GM21360 (cell line): ENCODE data around the gene TANC1.

Source experiments
- ATAC-seq: cut with Tn5 transposase; IDR thresholded peaks from one replicate; pipeline ENCODE4 v1.9.1; 2021; ENCODE audit warnings: mild to moderate bottlenecking, moderate library complexity; ENCODE audit not compliant: unreplicated experiment

The TANC1 gene

GRCh38 chr2:159109517-159109916 lies 141.1 kb downstream of the TANC1 start:
- no peak for ATAC-seq

- no peak for ATAC-seq
Observed at GRCh38 chr2:159110784-159111183, 142.3 kb downstream of the TANC1 start.

DNA sequence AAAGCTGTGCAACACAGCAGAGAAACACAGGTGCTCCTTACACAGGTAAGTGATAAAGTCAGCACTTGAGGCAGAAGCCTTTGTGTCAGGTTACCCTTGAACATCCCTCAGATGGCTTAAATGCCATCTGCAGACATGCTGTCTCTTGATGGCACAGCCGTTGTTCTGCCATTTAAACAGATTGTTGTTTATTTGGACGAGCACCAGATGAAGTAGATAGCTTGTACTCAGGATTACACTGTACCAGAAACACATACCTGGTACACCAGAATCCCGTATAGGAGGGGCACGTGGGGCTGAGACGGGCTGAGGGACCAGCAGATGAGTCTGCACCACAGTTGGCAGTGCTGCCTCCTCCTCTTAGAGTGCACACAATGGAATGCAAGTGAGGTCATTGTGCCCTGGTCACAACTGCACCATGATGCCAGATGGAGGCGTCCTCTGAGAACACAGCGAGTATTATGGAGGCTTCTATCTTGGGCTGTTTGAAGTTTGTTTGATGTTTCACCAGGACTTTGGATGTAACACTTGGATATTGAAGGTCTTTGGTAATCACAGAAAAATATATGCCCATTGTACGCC lies 143.0 kb downstream of the TANC1 start:
- ATAC-seq, result no peak

GRCh38 chr2:159114835-159115234 lies 146.4 kb downstream of the TANC1 start:
- no peak for ATAC-seq

DNA sequence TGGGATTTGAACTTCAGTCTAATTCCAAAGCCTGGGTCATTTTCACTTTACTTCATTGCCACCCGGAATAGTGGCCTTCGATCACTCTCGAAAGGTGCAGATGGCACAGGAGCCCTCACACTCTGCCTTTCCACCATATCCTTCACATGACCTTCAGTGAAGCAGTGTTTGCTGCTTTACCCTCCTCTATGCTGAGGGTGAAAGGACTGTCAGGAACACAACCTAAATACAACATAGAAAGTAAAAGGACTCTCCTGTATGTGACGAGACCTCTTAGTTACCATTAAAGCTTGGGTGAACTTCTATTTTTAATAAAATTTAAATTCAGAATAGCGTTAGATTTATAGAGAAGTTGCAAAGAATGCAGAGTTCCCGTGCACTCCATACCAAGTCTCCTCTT lies 148.5 kb downstream of the TANC1 start:
- ATAC-seq, result no peak

DNA sequence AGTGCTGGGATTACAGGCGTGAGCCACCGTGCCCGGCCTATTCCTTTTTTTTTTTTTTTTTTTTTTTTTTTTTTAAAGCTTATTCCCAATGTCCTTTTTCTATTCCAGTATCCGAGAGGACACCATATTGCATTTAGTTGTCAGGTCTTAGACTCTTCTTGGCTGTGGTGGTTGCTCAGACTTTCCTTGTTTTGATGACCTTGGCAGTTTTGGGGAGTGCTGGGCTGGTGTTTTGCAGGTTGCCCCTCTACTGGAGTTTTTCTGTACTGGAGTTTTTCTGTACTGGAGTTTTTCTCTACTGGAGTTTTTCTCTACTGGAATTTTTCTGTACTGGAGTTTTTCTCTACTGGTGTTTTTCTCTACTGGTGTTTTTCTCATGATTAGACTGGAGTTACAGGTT lies 149.2 kb downstream of the TANC1 start:
- no peak for ATAC-seq

GRCh38 chr2:159118115-159118858 lies 149.8 kb downstream of the TANC1 start:
- ATAC-seq, result peak; percentile 88

DNA sequence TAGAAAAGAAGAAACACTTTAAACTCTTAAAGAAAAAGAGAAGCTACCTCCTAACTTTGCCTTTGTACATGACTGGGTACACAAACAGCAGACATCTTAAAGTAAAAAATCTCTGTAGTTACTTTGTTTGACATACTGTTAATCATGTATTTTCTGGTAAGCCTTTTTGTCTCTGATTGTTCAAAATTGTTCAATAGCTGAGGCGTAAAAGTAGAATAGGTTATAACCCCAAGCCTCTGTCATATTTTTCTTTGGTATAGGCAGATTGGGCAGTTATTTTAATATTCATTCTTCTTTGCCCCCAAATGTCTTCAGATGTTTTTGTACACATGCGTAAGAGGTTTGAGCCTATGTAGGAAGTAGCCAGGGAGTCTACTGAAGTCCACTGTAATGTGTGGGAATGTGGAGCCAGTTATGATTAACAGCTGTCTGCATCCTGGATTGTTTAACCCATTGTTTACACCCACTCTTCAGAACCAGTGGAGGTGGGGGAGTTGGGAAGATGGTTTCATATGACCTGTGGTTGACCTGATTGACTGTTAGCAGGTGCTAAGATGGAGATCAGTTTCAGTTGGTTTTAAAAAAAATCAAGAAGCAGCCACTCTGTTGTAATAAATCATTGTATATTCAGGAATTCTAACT lies 150.5 kb downstream of the TANC1 start:
- ATAC-seq, result no peak

DNA sequence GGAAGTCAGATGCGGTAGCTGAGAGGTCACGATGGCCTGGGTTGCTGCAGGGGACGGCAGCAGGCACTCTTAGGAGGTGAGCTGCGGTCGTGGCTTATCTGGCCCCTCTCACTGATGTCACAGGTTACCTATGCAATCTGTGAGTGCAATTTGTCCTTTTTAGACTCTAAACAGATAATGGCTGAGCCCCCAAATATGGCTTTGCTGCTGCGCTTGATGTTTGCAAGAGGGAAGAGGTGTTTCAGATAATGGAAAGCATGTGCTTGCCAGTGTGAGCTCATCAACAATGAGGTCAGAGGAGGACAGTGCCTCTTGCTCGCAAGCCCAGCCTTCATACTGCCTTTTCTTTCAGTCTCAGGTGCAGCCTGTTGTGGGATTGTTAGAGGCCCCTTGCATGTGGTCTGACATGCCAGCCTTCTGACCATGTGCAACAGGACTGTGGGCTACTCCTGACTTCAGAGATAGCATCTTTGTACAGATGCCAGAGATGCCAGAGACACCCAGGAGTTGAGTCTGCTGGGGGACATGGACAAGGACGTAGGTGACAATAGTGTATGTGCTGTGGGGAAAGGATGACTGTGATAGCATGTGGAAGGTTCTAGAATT lies 151.3 kb downstream of the TANC1 start:
- ATAC-seq, result no peak

DNA sequence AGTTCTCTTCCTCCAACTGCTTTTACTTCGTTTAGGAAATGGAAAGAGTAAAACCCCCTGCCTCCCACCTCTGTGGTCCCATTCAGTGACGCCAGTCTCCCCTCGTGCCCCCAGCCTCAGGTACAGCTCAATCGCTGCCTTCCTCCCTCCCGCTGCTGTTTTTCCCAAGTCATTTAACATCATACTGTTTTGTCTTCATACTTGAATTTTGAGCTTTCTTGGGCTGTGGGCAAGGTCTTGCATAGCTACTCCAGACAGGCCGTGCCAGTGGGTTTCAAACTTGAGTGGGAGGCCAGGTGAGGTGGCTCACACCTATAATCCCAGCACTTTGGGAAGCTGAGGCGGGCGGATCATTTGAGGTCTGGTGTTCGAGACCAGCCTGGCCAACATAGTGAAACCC lies 155.3 kb downstream of the TANC1 start:
- no peak for ATAC-seq

GRCh38 chr2:159124441-159124911 lies 156.0 kb downstream of the TANC1 start:
- ATAC-seq, result no peak

DNA sequence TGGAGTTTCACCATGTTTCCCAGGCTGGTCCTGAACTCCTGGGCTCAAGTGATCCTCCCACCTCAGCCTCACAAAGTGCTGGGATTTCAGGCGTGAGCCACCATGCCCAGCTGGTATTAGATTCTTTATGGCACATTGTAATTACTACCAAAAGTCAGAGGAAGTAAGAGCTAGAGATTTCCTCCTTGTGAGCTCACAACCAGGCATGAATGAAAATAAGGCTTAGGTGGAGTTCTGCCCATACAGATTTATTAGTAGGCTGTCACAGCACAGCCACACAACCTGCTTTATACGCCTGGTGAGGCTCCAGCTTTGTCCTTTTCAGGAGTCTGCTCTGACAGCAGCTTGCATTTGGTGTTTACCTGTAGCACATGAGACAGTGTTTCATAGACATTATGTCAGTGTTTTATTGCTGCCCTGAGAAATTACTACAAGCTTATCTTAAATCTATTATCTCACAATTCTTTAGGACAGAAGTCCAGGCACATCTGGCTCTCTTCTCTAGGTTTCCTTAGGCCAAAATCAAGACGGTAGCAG lies 156.6 kb downstream of the TANC1 start:
- ATAC-seq, result no peak

DNA sequence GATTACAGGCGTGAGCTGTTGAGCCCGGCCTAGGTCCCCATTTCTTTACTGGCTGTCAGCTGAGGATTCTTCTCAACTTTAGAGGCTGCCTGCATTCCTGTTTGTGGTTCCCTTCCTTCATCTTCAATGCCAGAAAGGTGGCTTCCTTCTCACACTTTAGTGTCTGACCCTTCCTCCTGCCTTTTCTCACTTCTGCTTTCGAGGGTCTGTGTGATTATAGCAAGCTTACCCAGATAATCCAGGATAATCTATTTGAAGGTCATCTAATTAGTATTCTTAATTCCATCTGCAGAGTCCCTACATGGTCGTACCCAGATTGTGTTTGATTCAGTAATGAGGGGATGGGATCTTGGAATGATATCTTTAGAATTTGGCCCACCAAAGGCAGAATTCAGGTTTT lies 157.4 kb downstream of the TANC1 start:
- no peak for ATAC-seq

DNA sequence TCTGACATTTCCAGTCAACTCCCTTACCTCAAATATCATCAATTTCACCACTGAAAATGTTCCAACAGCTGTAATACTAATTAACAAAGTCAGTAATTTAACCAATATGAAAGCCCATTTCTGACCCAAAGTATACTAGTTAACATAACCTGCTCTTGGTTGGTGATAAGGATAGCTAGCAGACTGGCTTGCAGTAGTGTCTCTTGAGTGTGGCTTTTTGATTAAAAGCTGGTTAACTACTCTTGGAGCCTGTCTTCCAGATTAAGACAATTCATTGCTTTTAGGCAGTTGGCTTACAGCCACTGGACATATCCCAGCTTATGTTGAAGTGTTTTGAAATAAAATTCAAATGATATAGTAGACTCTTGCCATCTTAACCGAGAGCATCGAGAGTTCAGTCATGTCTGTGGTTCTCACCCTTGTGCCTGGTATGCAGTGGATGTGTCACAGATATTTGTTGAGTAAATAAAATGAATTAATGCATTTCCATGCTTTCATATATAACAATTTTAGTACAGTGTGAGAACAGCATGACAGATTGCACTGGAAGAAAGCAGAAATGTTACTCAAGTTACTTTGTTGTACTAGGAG lies 158.1 kb downstream of the TANC1 start:
- ATAC-seq, result no peak

DNA sequence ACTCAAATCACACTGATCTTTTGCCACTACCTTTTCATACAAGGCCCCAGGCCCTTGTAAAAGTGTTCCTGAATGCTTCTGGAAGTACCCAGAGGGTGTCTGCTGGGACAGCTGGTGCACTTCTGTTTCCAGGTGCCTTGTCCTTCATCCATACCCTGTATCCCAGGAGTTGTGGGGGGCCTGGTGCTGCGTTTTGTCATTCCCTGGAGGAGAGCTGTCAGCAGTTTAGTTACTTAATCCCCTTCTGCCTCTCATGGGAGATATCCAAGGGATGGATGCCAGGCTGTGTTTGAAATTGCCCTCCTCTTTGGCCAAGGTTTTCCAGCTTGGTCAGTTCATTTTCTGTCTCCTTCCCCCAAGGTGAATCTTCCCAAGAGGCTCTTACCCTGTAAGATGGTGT lies 159.8 kb downstream of the TANC1 start:
- no peak for ATAC-seq

- ATAC-seq, result no peak
Observed at GRCh38 chr2:159129269-159129668, 160.8 kb downstream of the TANC1 start.

DNA sequence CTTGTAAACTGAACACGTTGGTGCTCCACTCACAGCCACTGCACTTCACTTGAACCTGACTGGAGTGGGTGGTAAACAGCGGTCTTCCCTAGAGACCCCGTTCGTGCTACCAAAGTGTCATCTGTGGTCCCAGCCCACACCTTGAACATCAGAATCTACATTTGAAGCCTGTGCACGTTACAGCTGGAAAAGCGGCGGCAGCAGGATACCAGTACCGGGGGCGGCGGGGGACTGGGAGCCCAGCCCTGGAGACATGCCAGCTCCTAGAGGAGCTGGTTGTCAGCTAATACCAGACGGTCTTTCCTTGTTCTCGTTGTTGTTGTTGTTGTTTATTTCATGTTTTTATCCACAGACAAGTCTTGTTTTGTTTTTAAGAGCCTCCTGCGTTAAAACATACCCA lies 161.4 kb downstream of the TANC1 start:
- ATAC-seq, result no peak

DNA sequence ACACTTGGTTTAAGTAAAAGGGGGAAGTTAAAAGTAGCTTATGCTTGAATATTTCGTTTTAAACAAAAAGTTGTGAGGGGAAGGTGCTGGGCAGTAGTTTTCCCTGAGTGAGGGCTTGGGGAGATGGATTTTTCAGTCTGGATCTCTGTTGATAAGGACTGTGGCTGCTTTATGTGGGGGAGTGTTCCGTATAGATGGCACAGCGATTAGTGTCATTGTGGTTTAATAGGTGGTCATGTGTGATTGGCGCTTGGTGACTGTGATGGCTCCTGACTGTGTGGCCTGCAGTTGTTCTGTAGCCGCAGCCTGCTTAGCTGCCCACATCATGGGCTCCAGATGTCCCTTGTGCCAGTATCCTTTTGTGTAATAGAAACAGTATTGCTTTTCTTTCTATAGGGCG lies 161.9 kb downstream of the TANC1 start:
- no peak for ATAC-seq

DNA sequence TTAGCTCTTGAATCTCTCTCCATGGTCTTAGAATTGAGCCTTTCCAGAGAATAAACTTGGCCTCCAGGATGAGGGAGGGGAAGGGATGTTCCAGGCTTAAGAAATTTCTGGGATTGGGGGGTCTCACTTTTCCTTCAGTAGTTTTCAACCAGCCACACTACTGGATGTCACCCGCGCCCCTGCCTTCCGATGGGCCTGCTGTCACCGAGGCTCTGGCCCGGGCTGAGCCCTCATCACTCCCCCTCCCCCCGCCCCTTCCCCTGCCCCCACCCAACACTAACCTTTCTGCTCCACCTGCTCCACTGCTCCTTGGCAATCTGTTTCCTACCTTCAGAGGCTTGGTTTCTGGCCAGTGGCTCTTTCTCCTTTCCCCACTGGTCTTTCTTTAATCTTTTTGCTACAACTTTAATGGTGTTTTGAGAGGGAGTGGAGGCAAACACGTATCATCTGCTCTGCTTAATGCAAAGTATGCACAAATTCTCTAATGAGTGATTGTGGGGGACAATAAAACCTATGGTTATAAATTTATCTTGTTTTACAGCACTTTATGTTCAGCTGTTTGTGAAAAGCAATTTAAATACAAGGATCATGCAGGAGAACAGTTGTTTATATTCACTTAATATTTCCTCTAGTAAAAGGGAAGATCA lies 162.9 kb downstream of the TANC1 start:
- ATAC-seq, result no peak

DNA sequence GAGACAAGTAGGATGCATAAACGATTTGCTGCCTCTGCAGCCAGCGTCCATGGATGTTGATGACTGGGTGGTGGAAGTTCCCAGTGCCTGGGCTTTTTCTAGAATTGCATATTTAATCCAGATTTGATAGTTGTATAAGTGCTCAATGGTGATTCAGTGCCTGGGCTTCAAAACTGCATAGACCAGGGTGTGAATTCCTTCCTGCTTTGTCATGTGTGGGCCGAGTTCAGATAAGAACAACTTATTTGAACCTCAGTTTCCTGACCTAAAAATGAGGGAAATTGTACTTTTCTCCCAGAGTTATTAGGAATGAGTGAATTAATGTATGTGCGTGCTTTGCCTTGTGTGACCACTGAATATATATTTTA lies 163.5 kb downstream of the TANC1 start:
- ATAC-seq, result no peak

DNA sequence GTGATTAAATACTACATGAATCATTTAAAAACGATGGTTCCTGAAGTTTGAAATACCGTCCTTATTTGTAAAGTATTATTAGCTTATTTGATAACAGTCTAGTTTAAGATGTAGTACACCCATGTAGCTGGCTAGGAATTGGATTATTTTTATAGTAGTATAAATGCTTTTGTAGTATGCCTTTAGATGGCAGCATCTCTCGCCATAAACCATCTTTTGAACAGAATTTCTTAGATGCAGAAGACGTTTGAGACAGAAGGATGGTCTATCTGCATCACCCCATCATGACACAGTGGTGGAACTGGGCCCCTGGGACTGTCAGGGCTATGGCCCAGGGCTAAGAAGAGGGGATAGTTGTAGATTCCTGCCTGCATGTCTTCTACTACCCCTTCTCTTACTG lies 165.4 kb downstream of the TANC1 start:
- ATAC-seq, result no peak
